Spleen (tissue), 7 donors: Measurements from ENCODE around the gene F2RL1.
A peak's percentile ranks its signal among the peaks of the same experiment; 100 is the strongest.

Experiments
- POLR2A ChIP-seq, 3 donors: fragments of 450-650 bp; IDR thresholded peaks; one replicate each; pipeline ENCODE4 v1.5.1; 2017; ENCODE audit warnings: antibody characterized with exemption in 3 of 3, mild to moderate bottlenecking in 1 of 3
- POLR2AphosphoS5 ChIP-seq, 3 donors: sonication (generic); formaldehyde crosslinking; IDR thresholded peaks; one replicate each; pipeline ENCODE4 v1.5.1; 2017; ENCODE audit warnings: antibody characterized with exemption in 3 of 3
- TF ChIP-seq, protein P1 (sequence below), 11 experiments: fragments of 200-600 bp in 7 of 11; fragments of 450-650 bp in 4 of 11; sonication (generic) in 4 of 11; IDR thresholded peaks in 8 of 11; conservative IDR thresholded peaks in 3 of 11; 1 replicate in 7 of 11; 2 replicates in 4 of 11; pipeline versions ENCODE4 v1.4.0 to v1.8.0; 2016 to 2021; ENCODE audit warnings: antibody characterized with exemption in 11 of 11, inconsistent platforms in 4 of 11, mild to moderate bottlenecking in 1 of 11
- donor health status: DM: no; HTN: no; CAD: no; lungs with moderate emphysema.
- donor health status: DM: no; HTN: no; CAD: no.
- donor health status: DM: no; HTN: no; CAD: no.

DNA sequence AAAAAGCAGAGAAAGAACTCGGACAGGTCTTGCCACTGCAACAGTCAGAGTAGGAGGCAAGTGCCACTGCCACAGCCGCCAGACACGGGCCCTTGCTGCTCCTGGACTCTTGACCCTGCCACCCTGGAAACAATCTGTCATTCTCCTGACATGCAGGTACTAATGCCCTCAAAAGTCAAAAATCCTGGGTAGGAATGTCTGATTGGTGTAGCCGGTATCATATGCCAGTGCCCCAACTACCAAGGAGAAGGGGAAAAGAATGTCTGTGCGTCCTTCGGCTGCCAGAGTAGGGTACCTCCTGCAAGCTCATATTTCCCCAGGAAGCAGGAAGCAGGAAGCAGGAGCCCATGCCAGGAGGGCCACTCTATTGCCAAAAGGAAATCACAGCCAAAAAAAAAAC, 30.5 kb upstream of the F2RL1 start:
- TF ChIP-seq, protein P1, sequence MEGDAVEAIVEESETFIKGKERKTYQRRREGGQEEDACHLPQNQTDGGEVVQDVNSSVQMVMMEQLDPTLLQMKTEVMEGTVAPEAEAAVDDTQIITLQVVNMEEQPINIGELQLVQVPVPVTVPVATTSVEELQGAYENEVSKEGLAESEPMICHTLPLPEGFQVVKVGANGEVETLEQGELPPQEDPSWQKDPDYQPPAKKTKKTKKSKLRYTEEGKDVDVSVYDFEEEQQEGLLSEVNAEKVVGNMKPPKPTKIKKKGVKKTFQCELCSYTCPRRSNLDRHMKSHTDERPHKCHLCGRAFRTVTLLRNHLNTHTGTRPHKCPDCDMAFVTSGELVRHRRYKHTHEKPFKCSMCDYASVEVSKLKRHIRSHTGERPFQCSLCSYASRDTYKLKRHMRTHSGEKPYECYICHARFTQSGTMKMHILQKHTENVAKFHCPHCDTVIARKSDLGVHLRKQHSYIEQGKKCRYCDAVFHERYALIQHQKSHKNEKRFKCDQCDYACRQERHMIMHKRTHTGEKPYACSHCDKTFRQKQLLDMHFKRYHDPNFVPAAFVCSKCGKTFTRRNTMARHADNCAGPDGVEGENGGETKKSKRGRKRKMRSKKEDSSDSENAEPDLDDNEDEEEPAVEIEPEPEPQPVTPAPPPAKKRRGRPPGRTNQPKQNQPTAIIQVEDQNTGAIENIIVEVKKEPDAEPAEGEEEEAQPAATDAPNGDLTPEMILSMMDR (IDR thresholded peaks at IDR 0.05 in 8 of 11, conservative IDR thresholded peaks at IDR 0.05 in 3 of 11): no peak
- no peak for TF ChIP-seq POLR2A (IDR thresholded peaks at IDR 0.05)
- peak in 2 of 3 donors; percentile 30 to 43 for TF ChIP-seq POLR2AphosphoS5 (IDR thresholded peaks at IDR 0.05)
